Lower leg skin (tissue), 4 donors: ENCODE results near the gene TIMM44. TPM values are rescaled to one million over a fixed set of nuclear protein-coding genes. Genes with fewer than 3 reads are reported as not detected.

Source experiments
- DNase-seq, 2 donors: peaks; one replicate each; pipeline ENCODE4 v3.0.0-alpha.2; 2019; ENCODE audit warnings: low spot score in 2 of 2
- H3K4me3 ChIP-seq: fragments of 200-600 bp; sonication (generic); 2 replicates; pipeline ENCODE4 v1.5.1; 2017; ENCODE audit warnings: mild to moderate bottlenecking, low read depth; ENCODE audit not compliant: poor library complexity, severe bottlenecking
- CTCF ChIP-seq, 3 donors: fragments of 450-650 bp; IDR thresholded peaks; one replicate each; pipeline ENCODE4 v1.5.1; 2016; ENCODE audit warnings: antibody characterized with exemption in 3 of 3, mild to moderate bottlenecking in 3 of 3, moderate library complexity in 2 of 3
- POLR2A ChIP-seq, 2 donors: fragments of 450-650 bp; IDR thresholded peaks; one replicate each; pipeline ENCODE4 v1.6.1; 2016 to 2017; ENCODE audit warnings: antibody characterized with exemption in 2 of 2, mild to moderate bottlenecking in 1 of 2, moderate library complexity in 1 of 2
- WGBS, 2 donors: methylation state at CpG; one replicate each; pipeline ENCODE4 v1.1.5; 2018; 5-methylcytosine and 5-hydroxymethylcytosine counted together
- intact Hi-C: fragments of 100-400 bp; cut with DNase I; formaldehyde crosslinking; loops from one replicate; pipeline ENCODE4 v1.15.0; 2023; ENCODE audit warnings: low total_unique reads
- total RNA-seq, 4 donors: library from RNA; depleted of rRNA; stranded (reverse); fragments of >200 nt; gene quantifications; one replicate each; pipeline ENCODE4 v1.1.0, GENCODE V29; 2016

The TIMM44 gene
- total RNA-seq, 4 donors from 2014 or later, result 36.8 to 119 (median 51.7) TPM

GRCh38 chr19:7924651-7925170, 18.8 kb downstream of the TIMM44 start:
- intact Hi-C loops, result loop anchor here (5.0 kb wide), 1 partner anchor 72 kb away; no protein-coding TSS in a partner anchor
- no peak for DNase-seq
- whole genome bisulfite sequencing, 2 donors, result 23 to 28% methylated on average over 33 to 34 of the region's 34 CpGs
- TF ChIP-seq CTCF (IDR thresholded peaks at IDR 0.05), result no peak
- no peak for TF ChIP-seq POLR2A (IDR thresholded peaks at IDR 0.05)
- no peak overlapping the region for H3K4me3 ChIP-seq

- intact Hi-C loops, result no loop called here
- no peak for DNase-seq
- H3K4me3 ChIP-seq, result no peak overlapping the region
- 41 to 64% methylated on average over 12 of the region's 12 CpGs for WGBS, 2 donors
- TF ChIP-seq POLR2A (IDR thresholded peaks at IDR 0.05), result no peak
- no peak for TF ChIP-seq CTCF (IDR thresholded peaks at IDR 0.05)
These were observed 19.2 kb downstream of the TIMM44 start for GRCh38 chr19:7924241-7924640.

- WGBS, 2 donors, result 55 to 60% methylated on average over 31 of the region's 31 CpGs
- DNase-seq, result no peak
- intact Hi-C loops, result no loop called here
- TF ChIP-seq POLR2A (IDR thresholded peaks at IDR 0.05), result no peak
- no peak for TF ChIP-seq CTCF (IDR thresholded peaks at IDR 0.05)
- no peak overlapping the region for H3K4me3 ChIP-seq
These were observed 19.9 kb downstream of the TIMM44 start for GRCh38 chr19:7923295-7924191.

GRCh38 chr19:7922836-7923195, 20.6 kb downstream of the TIMM44 start:
- intact Hi-C loops, result no loop called here
- 83 to 93% methylated on average over 8 of the region's 8 CpGs for WGBS, 2 donors
- TF ChIP-seq CTCF (IDR thresholded peaks at IDR 0.05) (no peak), POLR2A (IDR thresholded peaks at IDR 0.05) (no peak)
- DNase-seq, result no peak
- no peak overlapping the region for H3K4me3 ChIP-seq

GRCh38 chr19:7921967-7922835, 21.3 kb downstream of the TIMM44 start:
- intact Hi-C loops, result no loop called here
- no peak for DNase-seq
- no peak overlapping the region for H3K4me3 ChIP-seq
- no peak for TF ChIP-seq POLR2A (IDR thresholded peaks at IDR 0.05)
- TF ChIP-seq CTCF (IDR thresholded peaks at IDR 0.05), result no peak
- 94% methylated on average over 31 of the region's 31 CpGs for WGBS, 2 donors
